ENCODE data around the gene SMIM45.

The SMIM45 gene

DNA sequence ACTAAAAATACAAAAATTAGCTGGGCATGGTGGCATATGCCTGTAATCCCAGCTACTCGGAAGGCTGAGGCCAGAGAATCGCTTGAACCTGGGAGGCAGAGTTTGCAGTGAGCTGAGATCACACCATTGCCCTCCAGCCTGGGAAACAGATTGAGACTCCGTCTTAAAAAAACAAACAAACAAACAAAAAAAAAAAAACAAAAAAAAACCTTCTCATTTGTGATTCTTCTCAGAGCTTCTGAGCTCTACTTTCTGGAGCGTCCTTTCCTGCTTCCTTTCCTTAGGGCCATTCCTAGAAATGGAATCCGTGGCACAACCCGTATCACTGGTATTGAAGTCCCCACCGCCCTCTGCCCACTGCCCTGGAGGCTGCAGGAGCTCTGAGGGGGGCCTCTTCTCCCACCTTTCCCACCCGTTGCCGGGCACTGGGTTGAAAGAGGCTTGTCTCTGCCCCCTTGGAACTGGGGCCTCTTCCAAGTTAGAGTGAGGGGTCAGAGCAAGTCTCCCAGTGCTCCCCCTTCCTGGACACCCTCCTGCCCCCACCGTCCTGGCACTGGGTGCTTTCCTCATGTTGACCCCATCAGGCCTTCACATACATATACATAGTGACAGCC lies 35.1 kb upstream of the SMIM45 start:
- no peak for DNase-seq (ENCODE audit: low read depth)
- TF ChIP-seq, protein P1, sequence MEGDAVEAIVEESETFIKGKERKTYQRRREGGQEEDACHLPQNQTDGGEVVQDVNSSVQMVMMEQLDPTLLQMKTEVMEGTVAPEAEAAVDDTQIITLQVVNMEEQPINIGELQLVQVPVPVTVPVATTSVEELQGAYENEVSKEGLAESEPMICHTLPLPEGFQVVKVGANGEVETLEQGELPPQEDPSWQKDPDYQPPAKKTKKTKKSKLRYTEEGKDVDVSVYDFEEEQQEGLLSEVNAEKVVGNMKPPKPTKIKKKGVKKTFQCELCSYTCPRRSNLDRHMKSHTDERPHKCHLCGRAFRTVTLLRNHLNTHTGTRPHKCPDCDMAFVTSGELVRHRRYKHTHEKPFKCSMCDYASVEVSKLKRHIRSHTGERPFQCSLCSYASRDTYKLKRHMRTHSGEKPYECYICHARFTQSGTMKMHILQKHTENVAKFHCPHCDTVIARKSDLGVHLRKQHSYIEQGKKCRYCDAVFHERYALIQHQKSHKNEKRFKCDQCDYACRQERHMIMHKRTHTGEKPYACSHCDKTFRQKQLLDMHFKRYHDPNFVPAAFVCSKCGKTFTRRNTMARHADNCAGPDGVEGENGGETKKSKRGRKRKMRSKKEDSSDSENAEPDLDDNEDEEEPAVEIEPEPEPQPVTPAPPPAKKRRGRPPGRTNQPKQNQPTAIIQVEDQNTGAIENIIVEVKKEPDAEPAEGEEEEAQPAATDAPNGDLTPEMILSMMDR (IDR thresholded peaks at IDR 0.05; ENCODE audit: insufficient read depth, low read depth, low read length, missing control alignments), result no peak
- no peak overlapping the region for H3K4me3 ChIP-seq (ENCODE audit: low read depth, low read length)

DNA sequence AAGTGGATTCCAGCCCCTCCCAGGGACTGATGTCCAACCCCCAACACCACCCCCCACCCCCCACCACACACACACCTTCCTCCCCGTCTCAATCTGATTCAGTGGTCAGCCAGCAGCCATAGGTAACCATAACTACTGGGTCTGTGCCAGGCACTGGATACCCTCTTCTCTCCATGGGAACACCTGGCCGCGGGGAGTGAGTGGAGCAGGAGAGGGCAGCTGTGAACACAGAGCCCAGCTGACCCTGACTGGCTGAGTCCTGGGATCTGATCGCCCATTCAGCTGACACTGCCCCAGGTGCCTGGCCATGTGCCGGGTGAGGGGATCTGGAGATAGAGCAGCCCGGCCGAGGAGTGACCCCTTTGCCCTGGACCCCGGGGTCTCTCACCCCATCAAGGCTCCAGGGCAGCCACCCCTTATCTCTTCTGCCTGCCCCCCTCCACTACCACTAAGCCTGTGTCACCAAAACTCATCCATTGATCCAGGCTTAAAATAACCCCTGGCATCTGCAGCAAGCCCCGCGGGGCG lies 34.5 kb upstream of the SMIM45 start:
- H3K4me3 ChIP-seq (ENCODE audit: low read depth, low read length), result no peak overlapping the region
- TF ChIP-seq, protein P1 (IDR thresholded peaks at IDR 0.05; ENCODE audit: insufficient read depth, low read depth, low read length, missing control alignments), result no peak
- DNase-seq (ENCODE audit: low read depth), result no peak

DNA sequence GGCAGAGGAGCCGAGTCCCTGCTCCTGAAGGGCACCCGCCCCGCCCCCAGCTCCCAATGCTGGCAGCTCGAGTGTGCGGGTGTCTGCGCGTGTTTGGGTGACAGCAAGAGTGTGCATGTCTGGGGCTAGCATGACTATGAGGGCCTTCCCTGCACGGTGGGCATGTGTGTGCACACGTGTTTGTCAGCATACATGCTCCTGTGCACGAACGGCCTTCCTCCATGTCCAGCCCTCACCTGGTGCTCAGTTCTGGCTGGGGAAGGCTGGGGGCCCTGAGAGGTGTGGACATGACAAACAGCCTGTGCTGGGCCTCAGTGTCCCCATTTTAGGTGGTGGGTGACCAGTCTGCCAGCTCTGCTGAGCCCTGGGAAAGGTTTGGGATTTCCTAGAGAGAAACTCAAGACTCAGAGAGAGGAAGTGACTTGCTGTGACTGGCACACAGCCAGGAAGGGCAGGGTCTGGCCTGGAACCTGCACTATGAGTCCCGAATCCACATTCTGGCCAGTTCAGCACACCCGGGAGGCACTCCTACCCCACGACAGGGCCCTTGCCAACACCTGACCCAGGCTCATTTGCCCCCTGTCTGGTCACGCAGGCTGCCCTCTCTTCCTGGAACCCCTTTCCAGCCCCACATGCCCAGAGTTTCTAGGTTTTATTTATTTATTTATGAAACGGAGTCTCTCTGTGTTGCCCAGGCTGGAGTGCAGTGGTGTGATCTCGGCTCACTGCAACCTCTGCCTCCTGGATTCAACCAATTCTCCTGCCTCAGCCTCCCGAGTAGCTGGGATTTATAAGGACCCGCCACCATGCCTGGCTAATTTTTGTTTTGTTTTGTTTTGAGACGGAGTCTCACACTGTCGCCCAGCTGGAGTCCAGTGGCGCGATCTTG lies 33.8 kb upstream of the SMIM45 start:
- TF ChIP-seq, protein P1 (IDR thresholded peaks at IDR 0.05; ENCODE audit: insufficient read depth, low read depth, low read length, missing control alignments), result no peak
- no peak overlapping the region for H3K4me3 ChIP-seq (ENCODE audit: low read depth, low read length)
- DNase-seq (ENCODE audit: low read depth), result peak; percentile 70

DNA sequence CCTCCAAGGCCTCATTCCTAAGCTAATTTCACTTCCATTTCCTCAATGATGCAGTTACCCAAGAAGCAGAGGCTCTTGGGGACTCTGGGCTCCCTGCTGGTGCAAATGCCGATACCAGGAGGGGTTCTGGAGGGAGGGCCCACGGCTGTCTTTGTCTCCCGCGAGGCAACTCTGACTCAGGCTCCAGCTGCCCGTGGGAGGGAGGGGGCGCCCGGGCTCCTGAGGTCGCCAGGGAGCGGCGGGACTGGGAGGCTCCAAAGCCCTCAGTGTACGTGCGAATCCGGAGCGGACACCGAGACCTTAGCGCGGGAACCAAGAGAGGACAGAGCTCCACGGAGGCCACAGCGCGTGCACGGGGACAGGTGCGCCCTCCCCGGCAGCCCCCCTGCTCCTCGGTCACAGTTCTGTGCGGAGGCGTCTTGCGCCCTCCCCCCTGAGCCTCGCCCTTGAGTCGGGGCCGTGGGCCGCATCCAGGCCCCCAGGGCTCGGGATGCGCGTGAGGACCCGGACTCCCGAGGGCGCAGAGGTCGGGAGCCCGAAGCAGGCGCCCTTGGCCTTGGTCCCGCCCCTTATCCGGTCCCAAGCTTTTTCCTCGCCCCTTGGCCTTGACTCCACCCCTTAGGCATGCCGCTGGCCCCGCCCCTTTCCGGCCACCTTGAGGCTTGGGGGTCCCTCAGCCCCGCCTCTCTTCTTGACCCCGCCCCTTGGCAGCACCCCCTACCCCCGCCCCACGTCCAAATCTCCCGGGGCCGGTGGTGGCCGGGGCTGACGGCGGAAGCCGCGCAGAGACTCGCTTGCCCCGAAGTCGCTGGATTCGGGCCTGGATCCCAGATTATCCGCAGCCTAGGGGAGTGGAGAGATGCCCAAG lies 32.4 kb upstream of the SMIM45 start:
- TF ChIP-seq, protein P1 (IDR thresholded peaks at IDR 0.05; ENCODE audit: insufficient read depth, low read depth, low read length, missing control alignments), result no peak
- H3K4me3 ChIP-seq (ENCODE audit: low read depth, low read length), result peak overlapping the region; percentile 47
- peak; percentile 93 for DNase-seq (ENCODE audit: low read depth)

DNA sequence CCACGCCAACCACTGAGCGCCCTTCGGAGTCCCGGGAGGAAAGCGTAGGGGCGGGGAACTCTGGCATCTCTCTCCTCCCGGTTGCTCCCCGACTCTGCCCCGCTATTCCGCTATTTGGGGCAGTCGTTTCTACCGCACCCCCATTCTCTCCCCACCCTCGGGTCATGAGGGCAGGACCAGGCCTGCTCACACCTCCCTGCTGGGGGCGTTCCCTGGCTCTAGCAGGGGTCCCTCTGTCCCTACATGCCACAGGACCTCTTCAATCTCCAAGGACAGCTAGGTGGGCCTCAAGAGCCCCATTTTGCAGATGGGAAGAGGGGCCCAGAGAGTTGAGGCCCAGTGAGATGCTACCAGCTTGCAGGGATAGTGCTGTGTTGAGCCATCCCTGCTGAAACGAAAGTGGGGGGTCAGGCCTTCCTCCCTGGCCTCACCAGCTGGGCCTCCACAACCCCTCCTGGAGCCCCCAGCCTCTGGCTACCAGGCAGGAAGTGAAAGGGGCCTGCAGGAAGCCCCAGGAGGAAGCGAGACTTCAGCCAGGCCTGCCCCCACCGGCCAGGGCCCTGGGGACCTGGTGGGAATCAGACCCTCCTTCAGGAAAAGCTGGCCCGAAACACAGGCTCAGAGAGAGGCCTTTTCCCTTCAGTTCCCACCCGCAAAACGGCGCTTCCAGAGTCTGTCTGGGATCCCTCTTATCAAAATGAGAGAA lies 31.5 kb upstream of the SMIM45 start:
- H3K4me3 ChIP-seq (ENCODE audit: low read depth, low read length), result peak overlapping the region; percentile 47
- DNase-seq (ENCODE audit: low read depth), result peak; percentile 84
- TF ChIP-seq, protein P1 (IDR thresholded peaks at IDR 0.05; ENCODE audit: insufficient read depth, low read depth, low read length, missing control alignments), result no peak

DNA sequence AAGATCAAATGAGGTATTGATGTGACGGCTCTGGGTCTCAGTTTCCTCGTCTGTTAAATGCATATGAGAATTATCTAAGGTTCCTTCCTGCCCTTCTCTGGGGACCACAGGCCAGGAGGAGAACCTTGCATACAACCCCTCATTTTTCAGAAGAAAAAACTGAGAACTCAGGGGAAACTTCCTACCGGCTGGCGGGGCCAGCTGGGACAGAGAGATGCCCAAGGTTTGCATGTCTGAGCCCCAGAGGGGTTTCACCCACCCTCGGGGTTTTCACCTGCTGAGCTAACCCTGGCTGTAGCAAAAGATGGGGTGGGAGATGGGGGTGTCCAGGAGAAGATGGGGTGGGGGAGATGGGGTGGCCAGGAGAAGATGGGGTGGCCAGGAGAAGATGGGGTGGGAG lies 29.6 kb upstream of the SMIM45 start:
- TF ChIP-seq, protein P1 (IDR thresholded peaks at IDR 0.05; ENCODE audit: insufficient read depth, low read depth, low read length, missing control alignments), result no peak
- H3K4me3 ChIP-seq (ENCODE audit: low read depth, low read length), result peak overlapping the region; percentile 40
- DNase-seq (ENCODE audit: low read depth), result no peak
